ENCODE data around the gene KLHL5.
A peak's percentile ranks its signal among the peaks of the same experiment; 100 is the strongest.

DNA sequence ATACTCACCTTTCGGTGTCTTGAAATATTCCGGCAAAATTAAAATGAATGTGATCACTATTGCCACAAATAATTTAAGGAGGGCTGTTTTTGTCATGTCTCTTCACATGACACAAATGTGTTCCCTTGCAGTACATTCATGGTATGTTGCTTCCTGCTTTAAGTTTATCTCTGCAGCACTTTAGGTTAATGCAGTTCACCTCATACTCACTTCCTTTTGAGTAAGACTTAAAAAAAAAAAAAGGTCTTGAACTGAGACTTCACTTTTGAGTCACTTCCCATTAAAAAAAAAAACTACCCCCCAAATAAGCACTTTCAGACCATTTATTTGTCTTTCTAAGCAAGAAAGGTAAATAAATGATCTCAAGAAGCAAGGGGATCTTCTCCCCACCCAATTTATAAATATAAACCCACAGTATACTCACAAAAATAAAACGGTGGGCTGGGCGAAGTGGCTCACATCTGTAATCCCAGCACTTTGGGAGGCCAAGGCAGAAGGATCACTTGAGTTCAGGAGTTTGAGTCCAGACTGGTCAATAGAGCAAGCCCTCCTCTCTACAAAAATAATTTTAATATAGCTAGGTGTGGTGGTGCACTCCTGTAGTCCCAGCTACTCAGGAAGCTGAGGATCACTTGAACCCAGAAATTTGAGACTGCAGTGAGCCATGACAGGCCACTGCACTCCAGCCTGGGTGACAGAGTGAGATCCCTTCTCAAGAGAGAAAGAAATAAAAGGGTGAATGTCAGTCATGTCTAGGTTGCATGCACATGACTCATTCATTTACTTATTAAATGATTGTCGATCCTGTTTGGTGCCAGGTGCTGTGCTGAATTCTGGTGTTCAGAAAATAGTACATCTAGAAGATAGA is 29.6 kb upstream of the KLHL5 start, which contains the start of gene TMEM156:
- TF ChIP-seq, protein P1, sequence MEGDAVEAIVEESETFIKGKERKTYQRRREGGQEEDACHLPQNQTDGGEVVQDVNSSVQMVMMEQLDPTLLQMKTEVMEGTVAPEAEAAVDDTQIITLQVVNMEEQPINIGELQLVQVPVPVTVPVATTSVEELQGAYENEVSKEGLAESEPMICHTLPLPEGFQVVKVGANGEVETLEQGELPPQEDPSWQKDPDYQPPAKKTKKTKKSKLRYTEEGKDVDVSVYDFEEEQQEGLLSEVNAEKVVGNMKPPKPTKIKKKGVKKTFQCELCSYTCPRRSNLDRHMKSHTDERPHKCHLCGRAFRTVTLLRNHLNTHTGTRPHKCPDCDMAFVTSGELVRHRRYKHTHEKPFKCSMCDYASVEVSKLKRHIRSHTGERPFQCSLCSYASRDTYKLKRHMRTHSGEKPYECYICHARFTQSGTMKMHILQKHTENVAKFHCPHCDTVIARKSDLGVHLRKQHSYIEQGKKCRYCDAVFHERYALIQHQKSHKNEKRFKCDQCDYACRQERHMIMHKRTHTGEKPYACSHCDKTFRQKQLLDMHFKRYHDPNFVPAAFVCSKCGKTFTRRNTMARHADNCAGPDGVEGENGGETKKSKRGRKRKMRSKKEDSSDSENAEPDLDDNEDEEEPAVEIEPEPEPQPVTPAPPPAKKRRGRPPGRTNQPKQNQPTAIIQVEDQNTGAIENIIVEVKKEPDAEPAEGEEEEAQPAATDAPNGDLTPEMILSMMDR (IDR thresholded peaks at IDR 0.05): no peak
- TF ChIP-seq POLR2AphosphoS5 (IDR thresholded peaks at IDR 0.05) (peak in 2 of 3 donors; percentile 58 to 72), EP300 (IDR thresholded peaks at IDR 0.05; ENCODE audit: low read depth) (no peak), POLR2A (IDR thresholded peaks at IDR 0.05) (peak; percentile 54)

Data from transverse colon (tissue), 4 donors.